HG03571 (cell line): ENCODE measurements around the gene USP15.

Experiments
- ATAC-seq: cut with Tn5 transposase; IDR thresholded peaks from one replicate; pipeline ENCODE4 v1.9.1; 2021; ENCODE audit not compliant: unreplicated experiment

USP15 gene

GRCh38 chr12:62259993-62260732, at the start of gene USP15:
USP15 (plus strand) TSS chr12:62260404; CDS start chr12:62260415, 11 bp downstream.
- peak; percentile 73 for ATAC-seq

- ATAC-seq: peak; percentile 64
These were observed 49.8 kb upstream of the USP15 start for GRCh38 chr12:62210422-62210821.

DNA sequence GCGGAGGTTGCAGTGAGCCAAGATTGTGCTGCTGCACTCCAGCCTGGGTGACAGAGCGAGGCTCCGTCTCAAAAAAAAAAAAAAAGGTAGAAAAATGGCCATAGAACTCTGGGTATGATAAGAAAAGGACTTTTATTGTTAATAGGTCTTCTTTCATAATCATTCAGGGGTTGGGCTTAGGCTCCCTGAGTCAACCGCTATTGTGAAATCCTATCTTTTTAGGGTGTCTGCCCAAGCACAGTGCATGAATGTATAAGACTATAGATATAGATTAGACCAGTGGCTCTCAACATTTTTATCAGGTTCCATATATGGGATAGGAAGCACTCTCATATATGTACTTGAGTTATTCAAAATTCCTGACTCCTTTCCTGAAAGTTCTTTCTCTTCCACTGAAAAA, 48.7 kb upstream of the USP15 start:
- ATAC-seq: no peak

GRCh38 chr12:62214846-62215245, 45.4 kb upstream of the USP15 start:
- no peak for ATAC-seq

DNA sequence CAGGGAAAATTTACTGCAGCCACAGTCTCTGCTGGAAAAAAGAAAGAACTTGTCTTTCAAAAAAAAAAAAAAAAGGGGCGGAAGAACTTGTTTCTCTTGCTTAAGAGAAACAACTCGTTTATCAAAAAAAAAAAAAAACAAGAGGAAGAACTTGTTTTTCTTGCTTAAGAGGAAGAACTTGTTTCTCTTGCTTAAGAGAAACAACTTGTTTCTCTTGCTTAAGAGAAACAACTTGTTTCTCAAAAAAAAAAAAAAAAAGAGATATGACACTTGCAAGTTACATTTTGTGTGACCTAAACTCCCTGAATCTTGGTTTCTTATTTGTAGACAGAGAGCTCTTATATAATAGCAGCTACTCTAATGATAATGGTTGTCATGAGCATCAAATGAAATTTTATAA, 44.7 kb upstream of the USP15 start:
- ATAC-seq: no peak

DNA sequence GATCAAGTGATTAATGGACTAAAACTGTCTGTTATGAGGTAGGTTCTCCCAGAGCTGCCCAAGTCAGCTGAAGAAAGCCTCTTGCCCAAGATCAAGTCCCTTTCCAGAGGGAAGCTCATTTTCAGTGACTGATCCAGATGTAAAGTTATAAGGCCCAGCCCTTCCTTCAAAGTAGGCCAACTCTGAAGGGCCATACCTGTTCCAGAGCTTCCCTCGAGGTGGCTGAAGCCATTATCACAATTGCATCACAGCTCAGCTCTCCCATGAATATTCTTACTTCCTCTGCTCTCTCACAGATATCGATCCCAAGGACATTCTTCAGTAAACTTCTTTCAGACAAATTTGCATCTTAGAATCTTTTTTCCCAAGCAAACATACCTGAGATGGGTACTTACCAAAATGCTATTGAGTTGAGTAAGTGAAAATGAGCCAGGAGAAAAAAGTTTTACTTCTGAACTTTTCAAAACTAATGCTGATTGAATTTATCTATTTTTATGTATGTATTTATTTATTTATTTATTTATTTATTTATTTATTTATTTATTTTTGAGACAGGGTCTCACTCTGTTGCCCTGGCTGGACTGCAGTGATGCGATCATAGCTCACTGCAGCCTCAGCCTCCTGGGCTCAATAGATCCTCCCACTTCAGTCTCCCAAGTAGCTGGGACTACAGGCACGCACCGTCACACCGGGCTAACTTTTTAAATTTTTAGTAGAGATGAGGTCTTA, 42.6 kb upstream of the USP15 start:
- ATAC-seq: no peak

DNA sequence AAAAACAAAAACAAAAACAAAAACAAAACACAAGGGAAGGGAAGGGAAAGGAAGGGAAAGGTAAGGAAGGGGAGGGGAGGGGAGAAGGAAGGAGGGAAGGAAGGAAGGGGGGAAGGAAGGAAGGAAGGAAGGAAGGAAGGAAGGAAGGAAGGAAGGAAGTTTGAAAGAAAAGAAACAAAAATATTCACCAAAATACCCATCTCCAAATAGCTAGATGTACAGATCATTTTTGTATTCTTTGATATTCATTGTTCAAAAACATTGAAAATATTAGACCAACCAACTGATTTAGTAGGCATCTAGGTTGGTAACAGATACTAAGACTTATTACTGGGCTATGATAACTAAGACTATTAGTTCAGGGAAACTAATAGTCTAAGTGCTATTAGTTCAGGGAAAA, 39.1 kb upstream of the USP15 start:
- ATAC-seq: no peak

DNA sequence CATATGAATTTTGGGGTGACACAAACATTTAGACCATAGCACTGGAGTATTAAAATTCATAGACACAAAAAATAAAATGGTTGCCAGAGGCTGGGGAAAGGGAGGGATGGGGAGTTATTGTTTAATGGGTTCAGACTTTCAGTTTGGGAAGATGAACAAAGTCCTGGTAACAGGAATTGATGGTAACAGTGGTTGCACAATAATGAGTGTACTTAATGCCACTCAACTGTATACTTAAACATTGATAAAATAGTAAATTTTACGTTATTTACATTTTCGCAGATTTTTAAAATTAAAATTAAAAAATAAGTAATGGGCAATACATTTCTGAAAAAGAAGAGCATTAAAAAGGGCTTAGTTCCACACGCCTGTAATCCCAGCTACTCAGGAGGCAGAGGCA, 35.6 kb upstream of the USP15 start:
- no peak for ATAC-seq

GRCh38 chr12:62227091-62227490, 33.1 kb upstream of the USP15 start:
- no peak for ATAC-seq

DNA sequence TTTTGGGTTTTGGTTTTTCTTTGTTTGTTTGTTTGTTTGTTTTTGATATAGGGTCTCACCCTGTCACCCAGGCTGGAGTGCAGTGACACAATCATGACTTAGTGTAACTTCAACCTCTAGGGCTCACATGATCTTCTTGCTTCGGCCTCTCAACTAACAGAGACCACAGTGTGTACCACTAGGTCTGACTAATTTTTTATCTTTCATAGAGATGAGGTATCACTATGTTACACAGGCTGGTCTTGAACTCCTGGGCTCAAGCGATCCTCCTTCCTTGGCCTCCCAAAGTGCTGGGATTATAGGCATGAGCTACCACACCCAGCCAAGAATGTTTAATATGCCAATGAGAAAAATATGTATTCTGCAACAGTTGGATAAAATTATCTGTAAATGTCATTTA, 29.6 kb upstream of the USP15 start:
- no peak for ATAC-seq

- no peak for ATAC-seq
These were observed 28.0 kb upstream of the USP15 start for GRCh38 chr12:62232143-62232729.

DNA sequence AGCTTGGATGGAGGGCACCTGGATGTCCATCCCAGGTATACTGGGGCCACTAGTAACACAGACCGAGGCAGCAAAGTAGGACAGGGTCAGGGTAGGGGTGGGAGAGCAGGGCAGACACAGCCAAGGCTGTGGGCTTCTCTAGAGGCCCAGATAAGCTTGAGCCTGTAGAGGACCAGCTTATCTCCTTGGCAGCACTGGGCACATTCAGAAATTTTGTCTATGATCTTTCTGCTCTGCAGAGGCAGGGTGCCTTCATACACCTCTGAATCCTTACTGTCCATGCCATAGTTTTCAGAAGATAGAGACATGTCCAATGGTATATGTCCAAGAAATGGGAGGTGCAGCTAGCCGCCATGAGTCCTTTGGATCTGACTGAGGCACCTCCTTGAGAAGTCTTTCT, 26.4 kb upstream of the USP15 start:
- no peak for ATAC-seq

DNA sequence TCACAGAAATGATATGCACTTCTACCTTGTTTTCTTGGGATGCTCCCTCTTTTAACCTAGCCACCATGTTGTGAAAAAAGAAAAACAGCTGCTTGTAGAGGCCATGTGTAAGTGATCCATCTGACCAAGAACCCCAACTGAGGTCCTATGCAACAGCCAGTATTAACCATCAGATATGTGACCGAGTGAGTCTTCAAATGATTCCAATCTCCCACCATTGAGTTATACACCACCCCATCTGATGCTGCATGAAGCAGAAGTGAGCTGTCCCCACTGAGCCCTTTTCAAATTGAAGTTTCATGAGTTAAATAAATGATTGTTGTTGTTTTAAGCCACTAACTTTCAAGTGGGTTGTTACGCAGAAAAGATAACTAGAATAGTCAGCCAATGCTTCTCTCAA, 20.6 kb upstream of the USP15 start:
- no peak for ATAC-seq

GRCh38 chr12:62247281-62248045, 12.7 kb upstream of the USP15 start:
- ATAC-seq: no peak

DNA sequence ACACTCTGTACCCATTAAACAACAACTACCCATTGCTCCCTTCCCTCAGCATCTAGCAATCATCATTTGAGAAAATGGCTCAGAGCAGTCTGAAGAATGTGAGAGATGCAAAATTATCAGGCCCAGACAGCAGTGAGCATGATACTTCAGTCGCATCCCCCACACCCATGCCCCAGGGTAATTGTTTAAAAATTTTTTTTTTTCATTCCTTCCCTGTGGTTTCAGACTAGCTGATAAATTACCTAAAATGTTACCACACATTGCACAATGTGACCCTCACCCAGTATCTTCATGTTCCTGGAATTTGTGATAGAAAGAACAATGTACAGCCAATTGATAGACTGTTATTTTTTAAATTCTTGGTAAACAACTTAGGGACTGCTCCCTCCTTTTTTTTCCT, 11.3 kb upstream of the USP15 start:
- no peak for ATAC-seq

GRCh38 chr12:62249419-62249818, 10.8 kb upstream of the USP15 start:
- no peak for ATAC-seq

GRCh38 chr12:62250671-62251608, 9.3 kb upstream of the USP15 start:
- peak; percentile 90 for ATAC-seq

GRCh38 chr12:62251609-62251958, 8.6 kb upstream of the USP15 start:
- ATAC-seq: peak; percentile 41

DNA sequence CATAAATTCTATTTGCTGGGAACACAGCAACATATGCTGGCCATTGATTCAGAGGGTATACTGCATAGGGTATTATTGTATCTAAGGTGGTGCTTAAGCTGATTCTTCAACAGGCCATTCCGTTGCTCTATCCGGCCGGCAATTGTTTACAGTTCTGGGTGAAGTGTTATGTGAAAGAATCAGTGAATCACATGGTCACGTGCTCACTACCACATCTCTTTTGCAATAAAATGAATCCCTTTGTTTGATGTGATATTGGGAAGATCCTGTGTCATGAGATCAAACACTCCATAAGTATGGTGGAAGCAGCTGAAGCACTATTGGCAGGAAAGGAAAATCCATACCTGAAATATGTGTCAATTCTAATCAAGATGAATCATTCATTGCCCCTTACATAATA, 7.6 kb upstream of the USP15 start:
- ATAC-seq: no peak

DNA sequence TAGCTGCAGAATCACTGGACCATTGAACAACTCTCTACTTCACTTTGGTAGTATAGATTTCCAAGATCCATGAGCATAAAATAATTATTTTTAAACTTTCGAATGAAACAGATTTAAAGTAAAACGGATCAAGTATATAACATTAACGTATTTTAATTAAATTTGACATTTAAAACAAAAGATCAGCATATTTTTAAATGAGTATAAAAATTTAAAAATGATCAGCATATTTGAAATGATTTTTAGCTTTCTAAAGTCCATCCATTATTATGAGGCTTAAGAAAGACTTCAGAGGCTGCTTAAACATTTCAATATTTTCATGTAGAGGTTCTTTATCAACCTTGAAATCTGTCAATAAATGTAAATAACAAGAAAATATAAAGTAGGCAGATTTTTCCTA, 5.2 kb upstream of the USP15 start:
- ATAC-seq: no peak
